Measurements from ENCODE around the gene SETMAR.

The SETMAR gene

DNA sequence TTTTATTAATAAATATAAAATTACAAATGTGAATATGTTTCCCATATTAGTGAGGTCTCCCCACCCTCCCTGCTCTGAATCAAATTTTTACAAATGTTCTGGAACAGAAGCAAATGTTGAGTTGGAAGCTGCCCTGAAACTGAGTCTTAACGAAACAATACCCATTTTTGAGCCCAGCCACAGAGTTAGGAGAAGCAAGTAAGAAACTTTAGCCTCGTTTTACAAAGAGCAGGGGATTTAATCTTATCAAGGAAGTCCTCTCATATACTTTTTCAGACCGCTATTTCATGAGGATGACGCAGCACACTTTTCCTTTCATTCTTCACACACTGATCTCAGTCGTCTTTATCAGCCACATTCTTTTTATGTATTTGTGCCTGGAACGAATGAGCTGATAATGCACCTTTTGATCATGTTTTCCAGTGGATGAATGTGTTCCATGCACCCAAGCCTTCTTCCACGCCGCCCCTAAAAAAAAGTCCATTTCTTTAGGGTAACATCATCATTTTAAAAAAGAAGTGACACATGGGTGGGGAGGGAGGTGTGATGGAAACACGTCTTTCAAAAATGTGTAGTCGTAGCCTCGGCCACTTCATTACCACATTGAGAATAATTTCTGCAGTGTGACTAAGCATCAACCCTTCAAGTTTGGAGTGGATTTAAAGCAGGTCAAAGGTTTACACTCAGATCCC lies 48.1 kb downstream of the SETMAR start:
- TF ChIP-seq, protein P1, sequence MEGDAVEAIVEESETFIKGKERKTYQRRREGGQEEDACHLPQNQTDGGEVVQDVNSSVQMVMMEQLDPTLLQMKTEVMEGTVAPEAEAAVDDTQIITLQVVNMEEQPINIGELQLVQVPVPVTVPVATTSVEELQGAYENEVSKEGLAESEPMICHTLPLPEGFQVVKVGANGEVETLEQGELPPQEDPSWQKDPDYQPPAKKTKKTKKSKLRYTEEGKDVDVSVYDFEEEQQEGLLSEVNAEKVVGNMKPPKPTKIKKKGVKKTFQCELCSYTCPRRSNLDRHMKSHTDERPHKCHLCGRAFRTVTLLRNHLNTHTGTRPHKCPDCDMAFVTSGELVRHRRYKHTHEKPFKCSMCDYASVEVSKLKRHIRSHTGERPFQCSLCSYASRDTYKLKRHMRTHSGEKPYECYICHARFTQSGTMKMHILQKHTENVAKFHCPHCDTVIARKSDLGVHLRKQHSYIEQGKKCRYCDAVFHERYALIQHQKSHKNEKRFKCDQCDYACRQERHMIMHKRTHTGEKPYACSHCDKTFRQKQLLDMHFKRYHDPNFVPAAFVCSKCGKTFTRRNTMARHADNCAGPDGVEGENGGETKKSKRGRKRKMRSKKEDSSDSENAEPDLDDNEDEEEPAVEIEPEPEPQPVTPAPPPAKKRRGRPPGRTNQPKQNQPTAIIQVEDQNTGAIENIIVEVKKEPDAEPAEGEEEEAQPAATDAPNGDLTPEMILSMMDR (IDR thresholded peaks at IDR 0.05; ENCODE audit: low read depth, low read length): no peak
- Histone ChIP-seq H3K4me3 (ENCODE audit: low read depth, low read length) (no peak overlapping the region), H3K36me3 (no peaks in the 10 kb centered on the region), H3K9me3 (no peaks in the 10 kb centered on the region), H3K4me1 (peaks cover 8% of the 10 kb centered on the region), H3K27me3 (no peaks in the 10 kb centered on the region)
- DNase-seq: no peak

DNA sequence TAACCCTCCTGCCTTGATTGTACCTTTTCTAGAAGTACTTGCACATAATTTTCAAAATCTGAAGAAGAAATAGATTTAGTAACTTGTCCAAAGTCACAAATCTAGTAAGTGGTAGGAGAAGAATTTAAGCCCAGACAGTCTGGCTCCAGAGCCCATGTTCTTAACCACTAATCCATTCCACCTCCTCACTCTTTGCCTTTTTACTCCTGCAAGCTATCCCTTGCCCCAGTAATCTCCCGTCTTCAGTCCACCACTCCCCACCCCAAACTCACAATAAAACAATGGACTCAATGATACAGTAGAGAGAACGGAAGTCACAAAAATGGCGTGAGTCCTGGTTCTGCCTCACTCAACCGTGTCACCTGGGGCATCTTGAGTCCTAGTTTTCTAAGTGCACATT lies 48.7 kb downstream of the SETMAR start:
- TF ChIP-seq, protein P1 (IDR thresholded peaks at IDR 0.05; ENCODE audit: low read depth, low read length): no peak
- Histone ChIP-seq H3K36me3 (no peaks in the 10 kb centered on the region), H3K27me3 (no peaks in the 10 kb centered on the region), H3K9me3 (no peaks in the 10 kb centered on the region), H3K4me3 (ENCODE audit: low read depth, low read length) (no peak overlapping the region), H3K4me1 (peaks cover 8% of the 10 kb centered on the region)
- DNase-seq: no peak

DNA sequence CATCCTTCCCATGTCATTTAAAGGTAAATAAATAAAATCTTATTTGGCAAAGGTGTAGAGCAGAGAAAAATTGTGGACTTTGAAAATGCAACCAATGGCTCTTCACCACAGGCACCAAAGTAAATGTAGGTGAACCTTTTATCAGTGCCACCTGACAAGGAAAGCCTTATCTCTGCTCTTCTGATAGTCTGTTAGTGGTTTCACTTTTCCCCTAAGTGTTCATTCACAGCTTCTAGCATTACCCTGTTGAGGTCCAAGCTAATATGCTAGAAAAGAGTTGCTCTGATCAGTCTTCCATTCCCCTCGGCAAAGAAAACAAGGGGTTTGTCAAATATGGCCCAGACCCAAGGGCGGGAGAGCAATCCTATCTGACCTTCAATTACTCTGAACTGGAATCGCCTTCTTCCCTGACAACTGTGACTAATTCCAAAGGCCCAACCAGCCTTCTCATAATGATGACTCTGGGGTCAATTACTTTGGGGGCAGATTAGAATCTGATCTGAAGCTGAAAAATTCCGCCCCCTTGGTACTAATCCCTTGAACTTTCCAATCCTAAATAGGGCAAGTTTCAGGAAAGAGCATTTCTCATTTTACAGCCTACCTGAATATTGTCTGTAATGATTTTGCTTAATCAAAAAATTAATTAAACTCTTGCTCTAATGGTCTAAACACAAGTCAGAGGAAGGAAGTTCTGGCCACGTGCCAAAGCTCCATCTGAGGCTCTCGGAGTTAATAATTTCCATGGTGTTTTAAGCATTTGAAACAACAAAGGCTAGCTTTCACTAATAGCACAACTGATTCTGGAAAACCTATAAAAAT lies 52.4 kb downstream of the SETMAR start:
- peak overlapping the region; percentile 19; the same call in 1 of the 2 replicates for H3K4me3 ChIP-seq (ENCODE audit: low read depth, low read length)
- DNase-seq: peak; percentile 69
- TF ChIP-seq, protein P1 (IDR thresholded peaks at IDR 0.05; ENCODE audit: low read depth, low read length): no peak
- no peaks in the 10 kb centered on the region for H3K27me3 ChIP-seq
- H3K4me1 ChIP-seq: peaks cover 8% of the 10 kb centered on the region
- no peaks in the 10 kb centered on the region for H3K9me3 ChIP-seq
- no peaks in the 10 kb centered on the region for H3K36me3 ChIP-seq

DNA sequence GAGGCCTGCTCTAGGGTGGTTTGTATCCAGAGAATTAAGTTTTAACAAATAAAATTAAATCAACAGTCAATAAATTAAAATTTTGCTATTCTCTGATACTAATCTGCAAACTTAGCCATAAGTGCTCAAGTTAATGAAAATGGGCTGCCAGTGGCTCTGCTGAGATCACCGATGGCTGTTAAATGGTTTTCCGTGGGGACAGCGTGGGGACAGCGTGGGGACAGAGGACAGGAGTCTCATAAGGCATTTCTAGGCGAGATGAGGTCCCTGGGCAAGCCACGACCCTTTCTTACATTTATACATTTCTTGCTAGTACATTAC lies 53.0 kb downstream of the SETMAR start:
- TF ChIP-seq, protein P1 (IDR thresholded peaks at IDR 0.05; ENCODE audit: low read depth, low read length): no peak
- Histone ChIP-seq H3K9me3 (no peaks in the 10 kb centered on the region), H3K4me3 (ENCODE audit: low read depth, low read length) (no peak overlapping the region; the same call in 1 of the 2 replicates), H3K36me3 (no peaks in the 10 kb centered on the region), H3K27me3 (no peaks in the 10 kb centered on the region), H3K4me1 (peaks cover 8% of the 10 kb centered on the region)
- DNase-seq: peak; percentile 43

DNA sequence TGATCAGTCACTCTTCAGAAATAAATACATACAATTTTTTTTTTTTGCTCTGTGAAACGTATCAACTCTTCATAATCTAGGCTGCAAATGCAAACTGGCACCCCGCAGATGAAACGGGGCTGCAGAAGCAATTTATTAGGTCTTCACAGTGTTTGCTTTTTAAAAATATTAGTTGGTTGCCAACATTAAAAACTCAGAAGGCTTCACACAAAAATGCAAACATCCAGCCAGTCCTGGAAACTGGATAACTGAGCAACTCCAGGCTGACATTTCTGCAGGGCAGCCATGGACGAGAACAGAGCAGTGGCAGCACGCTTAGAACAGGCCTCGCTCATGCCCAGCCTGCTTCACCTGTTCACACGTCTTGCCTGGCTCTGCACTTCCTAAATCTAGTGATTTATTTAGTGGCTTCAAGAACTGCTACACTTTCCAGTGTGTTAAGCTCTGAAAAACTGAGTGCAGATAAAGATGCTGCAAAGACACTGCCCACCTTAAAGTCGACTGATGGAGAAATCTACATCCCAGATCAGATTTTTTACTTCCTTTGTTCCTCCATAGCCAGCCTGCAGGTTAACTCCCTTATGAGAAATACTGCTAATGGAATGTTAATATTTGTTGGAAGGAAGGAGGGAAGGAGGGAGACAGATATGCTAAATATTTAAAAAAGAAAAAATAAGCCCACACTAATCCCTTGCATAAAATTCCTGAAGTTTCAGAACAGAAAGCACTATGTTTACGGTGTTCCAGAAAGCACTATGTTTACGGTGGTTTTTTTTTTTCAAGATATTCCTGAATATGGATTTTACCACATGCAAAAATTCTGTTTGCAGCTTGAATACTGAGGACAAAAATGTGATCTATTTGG lies 53.6 kb downstream of the SETMAR start:
- Histone ChIP-seq H3K9me3 (no peaks in the 10 kb centered on the region), H3K27me3 (no peaks in the 10 kb centered on the region), H3K36me3 (no peaks in the 10 kb centered on the region), H3K4me1 (peaks cover 8% of the 10 kb centered on the region), H3K4me3 (ENCODE audit: low read depth, low read length) (no peak overlapping the region; the same call in 1 of the 2 replicates)
- peak; percentile 29 for DNase-seq
- TF ChIP-seq, protein P1 (IDR thresholded peaks at IDR 0.05; ENCODE audit: low read depth, low read length): no peak
